H1 (cell line): ENCODE results near the gene JPH3.

Experiments
- ASH2L ChIP-seq: fragments of 200-600, 300-600 bp; sonication (generic); IDR thresholded peaks from one replicate; pipeline ENCODE4 v1.7.1; 2017; ENCODE audit warnings: low read length
- CEBPB ChIP-seq: IDR thresholded peaks from 2 replicates; pipeline ENCODE4 v1.6.1; 2012; ENCODE audit warnings: low read depth, low read length
- CREB1 ChIP-seq: IDR thresholded peaks from 2 replicates; pipeline ENCODE4 v1.6.1; 2012; ENCODE audit warnings: inconsistent platforms
- CTCF ChIP-seq, 3 experiments: IDR thresholded peaks; 1 replicate in 2 of 3; 2 replicates in 1 of 3; pipeline versions ENCODE4 v1.5.1 to v1.6.1; 2011; ENCODE audit warnings: low read length in 3 of 3, mild to moderate bottlenecking in 3 of 3, inconsistent platforms in 2 of 3, low read depth in 1 of 3, moderate library complexity in 1 of 3; ENCODE audit not compliant: insufficient read depth in 1 of 3; ENCODE audit errors: control extremely low read depth in 1 of 3
- EGR1 ChIP-seq: IDR thresholded peaks from 2 replicates; pipeline ENCODE4 v1.6.1; 2011; ENCODE audit warnings: low read depth, low read length, borderline replicate concordance
- EP300 ChIP-seq, 2 experiments: IDR thresholded peaks; 1 replicate in 1 of 2; 2 replicates in 1 of 2; pipeline ENCODE4 v1.6.1; 2011 to 2012; ENCODE audit warnings: low read depth in 2 of 2, low read length in 2 of 2, mild to moderate bottlenecking in 2 of 2, borderline replicate concordance in 1 of 2, inconsistent platforms in 1 of 2, moderate library complexity in 1 of 2
- GTF2F1 ChIP-seq: IDR thresholded peaks from 2 replicates; pipeline ENCODE4 v1.6.1; 2012; ENCODE audit warnings: low read depth, low read length, improper control_type of control experiment, borderline replicate concordance
- JUN ChIP-seq: IDR thresholded peaks from 2 replicates; pipeline ENCODE4 v1.6.1; 2011; ENCODE audit warnings: low read depth, mild to moderate bottlenecking, improper control_type of control experiment, low read length
- KDM5A ChIP-seq: fragments of 200-600 bp; IDR thresholded peaks from 2 replicates; pipeline ENCODE4 v1.7.1; 2012; ENCODE audit warnings: mild to moderate bottlenecking, low read length, inconsistent platforms, mixed read lengths
- POLR2A ChIP-seq, 2 experiments: IDR thresholded peaks; 1 replicate in 1 of 2; 2 replicates in 1 of 2; pipeline ENCODE4 v1.6.1; 2011; ENCODE audit warnings: low read depth in 2 of 2, low read length in 2 of 2, mild to moderate bottlenecking in 2 of 2; ENCODE audit errors: control extremely low read depth in 1 of 2
- RFX5 ChIP-seq: IDR thresholded peaks from 2 replicates; pipeline ENCODE4 v1.6.1; 2011; ENCODE audit warnings: low read depth, low read length, improper control_type of control experiment, borderline replicate concordance
- RXRA ChIP-seq: IDR thresholded peaks from 2 replicates; pipeline ENCODE4 v1.6.1; 2011; ENCODE audit warnings: low read depth, mild to moderate bottlenecking, low read length, moderate library complexity; ENCODE audit not compliant: insufficient read depth
- TCF12 ChIP-seq: IDR thresholded peaks from 2 replicates; pipeline ENCODE4 v1.6.1; 2011; ENCODE audit warnings: low read depth, mild to moderate bottlenecking, low read length
- YY1 ChIP-seq: IDR thresholded peaks from 2 replicates; pipeline ENCODE4 v1.6.1; 2011; ENCODE audit warnings: low read depth, mild to moderate bottlenecking, low read length

GRCh38 chr16:87607223-87607622 is 4.9 kb downstream of the JPH3 start:
- TF ChIP-seq ASH2L = no peak
- no peak for TF ChIP-seq CTCF (IDR thresholded peaks at IDR 0.05; ENCODE audit: control extremely low read depth in 1 of 3, insufficient read depth in 1 of 3, low read depth in 1 of 3, low read length in 3 of 3)
- no peak for TF ChIP-seq RXRA
- no peak for TF ChIP-seq POLR2A (IDR thresholded peaks at IDR 0.05; ENCODE audit: control extremely low read depth in 1 of 2, low read depth in 2 of 2, low read length in 2 of 2)
- TF ChIP-seq CREB1 = no peak
- TF ChIP-seq CEBPB = no peak
- no peak for TF ChIP-seq JUN
- no peak for TF ChIP-seq GTF2F1
- TF ChIP-seq YY1 = no peak
- no peak for TF ChIP-seq EGR1
- no peak for TF ChIP-seq EP300 (IDR thresholded peaks at IDR 0.05; ENCODE audit: borderline replicate concordance in 1 of 2, low read depth in 2 of 2, low read length in 2 of 2)
- TF ChIP-seq TCF12 = no peak
- no peak for TF ChIP-seq KDM5A
- TF ChIP-seq RFX5 = no peak
